ENCODE data around the gene VANGL2.

DNA sequence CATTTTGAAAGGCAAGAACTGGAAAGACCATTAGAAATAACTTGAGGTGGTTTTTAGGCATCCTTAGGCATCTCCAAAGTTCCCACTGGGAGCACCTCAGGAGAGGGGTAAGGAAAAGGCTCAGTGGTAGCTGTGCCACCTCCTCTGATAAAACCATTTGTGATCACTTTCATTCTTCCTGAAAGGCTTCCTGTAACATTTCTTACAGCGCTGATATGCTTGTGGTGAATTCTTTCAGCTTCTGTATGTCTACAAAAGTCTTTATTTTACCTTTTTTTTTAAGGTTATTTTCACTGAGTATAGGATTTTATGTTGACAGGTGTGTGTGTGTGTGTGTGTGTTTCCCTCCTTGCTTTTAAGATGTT is 54.8 kb downstream of the VANGL2 start:
- no peak for TF ChIP-seq POLR2A (IDR thresholded peaks at IDR 0.05)
- TF ChIP-seq, protein P1, sequence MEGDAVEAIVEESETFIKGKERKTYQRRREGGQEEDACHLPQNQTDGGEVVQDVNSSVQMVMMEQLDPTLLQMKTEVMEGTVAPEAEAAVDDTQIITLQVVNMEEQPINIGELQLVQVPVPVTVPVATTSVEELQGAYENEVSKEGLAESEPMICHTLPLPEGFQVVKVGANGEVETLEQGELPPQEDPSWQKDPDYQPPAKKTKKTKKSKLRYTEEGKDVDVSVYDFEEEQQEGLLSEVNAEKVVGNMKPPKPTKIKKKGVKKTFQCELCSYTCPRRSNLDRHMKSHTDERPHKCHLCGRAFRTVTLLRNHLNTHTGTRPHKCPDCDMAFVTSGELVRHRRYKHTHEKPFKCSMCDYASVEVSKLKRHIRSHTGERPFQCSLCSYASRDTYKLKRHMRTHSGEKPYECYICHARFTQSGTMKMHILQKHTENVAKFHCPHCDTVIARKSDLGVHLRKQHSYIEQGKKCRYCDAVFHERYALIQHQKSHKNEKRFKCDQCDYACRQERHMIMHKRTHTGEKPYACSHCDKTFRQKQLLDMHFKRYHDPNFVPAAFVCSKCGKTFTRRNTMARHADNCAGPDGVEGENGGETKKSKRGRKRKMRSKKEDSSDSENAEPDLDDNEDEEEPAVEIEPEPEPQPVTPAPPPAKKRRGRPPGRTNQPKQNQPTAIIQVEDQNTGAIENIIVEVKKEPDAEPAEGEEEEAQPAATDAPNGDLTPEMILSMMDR (IDR thresholded peaks at IDR 0.05): no peak
- no peak for TF ChIP-seq EP300 (IDR thresholded peaks at IDR 0.05)
- TF ChIP-seq POLR2AphosphoS5 (IDR thresholded peaks at IDR 0.05): no peak
